CD14-positive monocyte (primary cell): Measurements from ENCODE around the gene CCL16. TPM values are rescaled to one million over a fixed set of nuclear protein-coding genes. Genes with fewer than 3 reads are reported as not detected.

Experiments
- DNase-seq, 3 donors: peaks; one replicate each; pipeline ENCODE4 v3.0.0-alpha.2; 2011 to 2022
- H2AFZ ChIP-seq: 2 replicates; pipeline ENCODE4 v1.6.0; 2012; ENCODE audit warnings: mild to moderate bottlenecking, low read depth, low read length, inconsistent platforms; ENCODE audit not compliant: insufficient read depth, poor library complexity, severe bottlenecking
- H3K27ac ChIP-seq, 2 donors: 1 replicate in 1 of 2; 2 replicates in 1 of 2; pipeline ENCODE4 v1.5.1; 2012 to 2013; ENCODE audit warnings: low read length in 2 of 2, control low read depth in 1 of 2, inconsistent platforms in 1 of 2, low read depth in 1 of 2, mild to moderate bottlenecking in 1 of 2
- H3K27me3 ChIP-seq, 2 donors: one replicate each; pipeline versions ENCODE4 v1.6.0 to v1.6.1; 2011 to 2013; ENCODE audit warnings: low read length in 2 of 2; ENCODE audit not compliant: control insufficient read depth in 2 of 2, insufficient read depth in 2 of 2
- H3K36me3 ChIP-seq, 2 donors: replicated peaks in 1 of 2; 1 replicate in 1 of 2; 2 replicates in 1 of 2; pipeline versions ENCODE4 v1.5.1 to v1.6.1; 2012 to 2013; ENCODE audit warnings: low read length in 2 of 2, control low read depth in 1 of 2, inconsistent platforms in 1 of 2, mild to moderate bottlenecking in 1 of 2; ENCODE audit not compliant: insufficient read depth in 2 of 2, control insufficient read depth in 1 of 2
- H3K4me1 ChIP-seq, 2 donors: 1 replicate in 1 of 2; 2 replicates in 1 of 2; pipeline versions ENCODE4 v1.5.1 to v1.6.1; 2012 to 2013; ENCODE audit warnings: low read length in 2 of 2, control low read depth in 1 of 2, inconsistent platforms in 1 of 2, mild to moderate bottlenecking in 1 of 2, moderate library complexity in 1 of 2; ENCODE audit not compliant: insufficient read depth in 2 of 2, control insufficient read depth in 1 of 2
- H3K4me2 ChIP-seq: replicated peaks from 2 replicates; pipeline ENCODE3; 2012; ENCODE audit warnings: low read length, moderate library complexity, mild to moderate bottlenecking; ENCODE audit not compliant: poor library complexity, severe bottlenecking; ENCODE audit errors: extremely low read depth
- H3K4me3 ChIP-seq, 3 experiments: fragments of 200-600 bp in 1 of 3; sonication (generic) in 1 of 3; replicated peaks in 1 of 3; 1 replicate in 2 of 3; 2 replicates in 1 of 3; pipeline ENCODE4 v1.5.1; 2011 to 2013; ENCODE audit warnings: low read length in 3 of 3, mild to moderate bottlenecking in 3 of 3, control low read depth in 2 of 3, low read depth in 2 of 3, inconsistent platforms in 1 of 3, moderate library complexity in 1 of 3
- H3K79me2 ChIP-seq: 2 replicates; pipeline ENCODE4 v1.6.0; 2012; ENCODE audit warnings: mild to moderate bottlenecking, control low read depth, inconsistent platforms, low read length, moderate library complexity; ENCODE audit not compliant: insufficient read depth
- H3K9ac ChIP-seq: 2 replicates; pipeline ENCODE4 v1.6.0; 2017; ENCODE audit warnings: low read length, mild to moderate bottlenecking; ENCODE audit not compliant: insufficient read depth, poor library complexity, severe bottlenecking
- H3K9me3 ChIP-seq, 2 donors: replicated peaks in 1 of 2; 1 replicate in 1 of 2; 2 replicates in 1 of 2; pipeline versions ENCODE4 v1.5.1 to v1.6.1; 2012 to 2013; ENCODE audit warnings: low read length in 2 of 2, control low read depth in 1 of 2; ENCODE audit not compliant: control insufficient read depth in 1 of 2, insufficient read depth in 1 of 2
- H4K20me1 ChIP-seq: 2 replicates; pipeline ENCODE4 v1.6.0; 2012; ENCODE audit warnings: mild to moderate bottlenecking, low read length, control low read depth, moderate library complexity; ENCODE audit not compliant: insufficient read depth
- H3K27ac Mint-ChIP-seq, 7 donors: one replicate each; pipeline ENCODE4 v1.8.0; 2020; ENCODE audit warnings: mild to moderate bottlenecking in 7 of 7, mixed read lengths in 7 of 7, moderate library complexity in 6 of 7, inconsistent platforms in 2 of 7
- H3K27me3 Mint-ChIP-seq, 3 donors: one replicate each; pipeline ENCODE4 v1.8.0; 2021 to 2022; ENCODE audit warnings: low read depth in 3 of 3, mild to moderate bottlenecking in 3 of 3, mixed read lengths in 3 of 3, moderate library complexity in 3 of 3, inconsistent platforms in 1 of 3
- H3K36me3 Mint-ChIP-seq, 2 donors: one replicate each; pipeline ENCODE4 v1.8.0; 2020; ENCODE audit warnings: mixed read lengths in 2 of 2, inconsistent platforms in 1 of 2, mild to moderate bottlenecking in 1 of 2
- H3K4me1 Mint-ChIP-seq: one replicate; pipeline ENCODE4 v1.8.0; 2020; ENCODE audit warnings: mild to moderate bottlenecking, mixed read lengths
- H3K4me3 Mint-ChIP-seq, 2 donors: one replicate each; pipeline ENCODE4 v1.8.0; 2020; ENCODE audit warnings: mild to moderate bottlenecking in 2 of 2, mixed read lengths in 2 of 2, moderate library complexity in 1 of 2
- H3K9me3 Mint-ChIP-seq, 7 donors: one replicate each; pipeline ENCODE4 v1.8.0; 2020 to 2022; ENCODE audit warnings: mixed read lengths in 7 of 7, mild to moderate bottlenecking in 6 of 7, moderate library complexity in 6 of 7, inconsistent platforms in 2 of 7
- WGBS: methylation state at CpG from one replicate; pipeline ENCODE4 v1.1.5; 2013; ENCODE audit warnings: missing lambda C conversion rate; ENCODE audit not compliant: insufficient coverage; 5-methylcytosine and 5-hydroxymethylcytosine counted together
- intact Hi-C, 2 donors: fragments of 100-400 bp; cut with micrococcal nuclease; formaldehyde crosslinking; loops; one replicate each; pipeline versions ENCODE4 v1.15.0 to v1.15.1; 2023
- polyA plus RNA-seq, 3 donors: library from polyadenylated mRNA; depleted of rRNA in 1 of 3; unstranded in 2 of 3; stranded (reverse) in 1 of 3; fragments of 300-500 nt in 2 of 3; fragments of >200 nt in 1 of 3; fragmentation: Illumina TruSeq in 2 of 3; gene quantifications; 1 replicate in 2 of 3; 2 replicates in 1 of 3; pipeline ENCODE4 v1.2.3, GENCODE V29; 2012 to 2021
- TF ChIP-seq, protein P1 (sequence below): fragments of 200-600 bp; IDR thresholded peaks from one replicate; pipeline ENCODE4 v1.8.0; 2022; ENCODE audit warnings: antibody characterized with exemption, mild to moderate bottlenecking

CCL16 gene
- polyA plus RNA-seq, 3 donors: not detected

DNA sequence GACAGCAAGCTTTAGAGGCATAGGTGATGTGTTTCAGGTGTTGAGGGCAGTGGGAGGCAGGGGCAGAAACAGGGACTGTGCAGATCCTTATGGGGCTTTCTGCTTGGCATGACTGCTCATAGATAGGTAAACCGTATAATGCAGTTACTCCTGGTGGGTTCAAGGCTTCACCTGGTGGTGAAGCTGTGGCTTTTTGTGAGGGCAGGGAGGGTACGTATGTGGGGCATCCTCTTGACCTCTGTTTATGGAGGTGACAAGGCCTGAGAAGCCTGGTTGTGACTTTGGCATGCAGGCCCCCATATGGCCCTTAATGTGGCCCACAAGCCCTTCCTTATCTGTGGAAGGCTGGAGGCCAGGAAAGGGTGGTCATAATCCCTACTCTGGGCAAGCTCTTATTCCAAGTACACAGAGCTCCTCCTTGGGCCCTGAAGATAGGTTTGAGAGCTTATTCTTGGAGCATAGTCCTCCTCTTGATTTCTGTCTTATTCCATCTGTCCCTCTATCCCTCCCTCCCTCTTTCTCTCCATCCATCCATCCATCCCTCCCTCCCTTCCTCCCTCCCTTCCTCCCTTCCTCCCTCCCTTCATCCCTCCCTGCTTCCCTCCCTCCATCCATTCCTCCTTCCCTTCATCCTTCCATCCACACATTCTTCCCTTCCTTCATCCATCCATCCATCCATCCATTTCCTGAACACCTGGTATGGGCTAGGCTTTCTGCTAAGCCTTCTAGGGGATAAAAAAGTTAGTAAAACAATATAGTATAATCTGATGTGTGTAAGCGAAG, 1.3 kb upstream of the CCL16 start:
- Histone ChIP-seq H2AFZ (no peak overlapping the region), H3K9ac (no peak overlapping the region), H3K36me3 (no peaks in the 10 kb centered on the region), H3K9me3 (no peaks in the 10 kb centered on the region), H3K4me3 (no peak overlapping the region), H3K4me1 (no peaks in the 10 kb centered on the region), H3K4me2 (no peak overlapping the region), H3K79me2 (no peaks in the 10 kb centered on the region), H3K27me3 (no peaks in the 10 kb centered on the region), H4K20me1 (no peaks in the 10 kb centered on the region), H3K27ac (no peak overlapping the region)
- 90% methylated on average over 2 of the region's 3 CpGs for WGBS
- peaks cover 0 to 3% (median 0%) of the 10 kb centered on the region in 3 donors for H3K27me3 Mint-ChIP-seq
- no peak overlapping the region for H3K4me3 Mint-ChIP-seq
- intact Hi-C loops: loop anchor here in 1 of 2 donors (10.0 kb wide), 1 partner anchor 82 kb away; the partner anchor contains the start of gene CCL18
- H3K4me1 Mint-ChIP-seq: no peaks in the 10 kb centered on the region
- peaks cover 0 to 1% (median 0%) of the 10 kb centered on the region in 7 donors for H3K9me3 Mint-ChIP-seq
- DNase-seq: no peak
- TF ChIP-seq, protein P1, sequence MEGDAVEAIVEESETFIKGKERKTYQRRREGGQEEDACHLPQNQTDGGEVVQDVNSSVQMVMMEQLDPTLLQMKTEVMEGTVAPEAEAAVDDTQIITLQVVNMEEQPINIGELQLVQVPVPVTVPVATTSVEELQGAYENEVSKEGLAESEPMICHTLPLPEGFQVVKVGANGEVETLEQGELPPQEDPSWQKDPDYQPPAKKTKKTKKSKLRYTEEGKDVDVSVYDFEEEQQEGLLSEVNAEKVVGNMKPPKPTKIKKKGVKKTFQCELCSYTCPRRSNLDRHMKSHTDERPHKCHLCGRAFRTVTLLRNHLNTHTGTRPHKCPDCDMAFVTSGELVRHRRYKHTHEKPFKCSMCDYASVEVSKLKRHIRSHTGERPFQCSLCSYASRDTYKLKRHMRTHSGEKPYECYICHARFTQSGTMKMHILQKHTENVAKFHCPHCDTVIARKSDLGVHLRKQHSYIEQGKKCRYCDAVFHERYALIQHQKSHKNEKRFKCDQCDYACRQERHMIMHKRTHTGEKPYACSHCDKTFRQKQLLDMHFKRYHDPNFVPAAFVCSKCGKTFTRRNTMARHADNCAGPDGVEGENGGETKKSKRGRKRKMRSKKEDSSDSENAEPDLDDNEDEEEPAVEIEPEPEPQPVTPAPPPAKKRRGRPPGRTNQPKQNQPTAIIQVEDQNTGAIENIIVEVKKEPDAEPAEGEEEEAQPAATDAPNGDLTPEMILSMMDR: no peak
- no peak overlapping the region for H3K27ac Mint-ChIP-seq
- H3K36me3 Mint-ChIP-seq: no peaks in the 10 kb centered on the region

DNA sequence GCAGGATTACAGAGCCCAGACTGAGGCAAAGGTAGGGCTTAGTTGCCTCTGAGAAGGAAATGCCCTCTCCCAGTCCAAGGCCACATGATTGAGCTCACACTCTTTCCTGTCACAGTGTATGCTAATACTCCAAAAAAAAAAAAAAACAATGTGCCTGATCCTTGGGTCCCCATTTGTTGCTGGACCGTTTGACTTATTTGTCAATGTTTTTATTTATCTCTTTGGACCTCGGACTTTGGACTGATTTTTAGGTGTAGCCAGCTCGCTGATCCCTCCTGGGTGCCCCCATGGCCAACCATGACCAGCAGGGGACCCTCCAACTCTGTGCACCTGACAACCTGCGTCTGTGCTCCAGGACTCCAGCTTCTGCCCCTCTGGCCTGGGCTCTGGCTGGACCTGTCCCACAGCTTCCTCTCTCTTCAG, 622 bp upstream of the CCL16 start:
- no peak overlapping the region for H3K27ac Mint-ChIP-seq
- H3K4me3 Mint-ChIP-seq: no peak overlapping the region
- peaks cover 0 to 1% (median 0%) of the 10 kb centered on the region in 7 donors for H3K9me3 Mint-ChIP-seq
- Histone ChIP-seq H3K27ac (no peak overlapping the region), H2AFZ (no peak overlapping the region), H3K4me1 (no peaks in the 10 kb centered on the region), H4K20me1 (no peaks in the 10 kb centered on the region), H3K4me3 (no peak overlapping the region), H3K36me3 (no peaks in the 10 kb centered on the region), H3K27me3 (no peaks in the 10 kb centered on the region), H3K9ac (no peak overlapping the region), H3K4me2 (no peak overlapping the region), H3K9me3 (no peaks in the 10 kb centered on the region), H3K79me2 (no peaks in the 10 kb centered on the region)
- H3K36me3 Mint-ChIP-seq: no peaks in the 10 kb centered on the region
- intact Hi-C loops: loop anchor here in 1 of 2 donors (10.0 kb wide), 1 partner anchor 83 kb away; the partner anchor contains the start of gene CCL18
- TF ChIP-seq, protein P1: no peak
- no peaks in the 10 kb centered on the region for H3K4me1 Mint-ChIP-seq
- WGBS: 73% methylated on average over 4 of the region's 4 CpGs
- DNase-seq: no peak
- peaks cover 0 to 3% (median 0%) of the 10 kb centered on the region in 3 donors for H3K27me3 Mint-ChIP-seq
